GM21423 (cell line): ENCODE measurements around the gene PLEKHA6.
"Not testable (repeated sequence)": the region's sequence is repeated elsewhere in the genome, so short reads cannot be mapped to it uniquely, and the experiment has no call there.

Experiments used
- ATAC-seq: cut with Tn5 transposase; IDR thresholded peaks from one replicate; pipeline ENCODE4 v1.9.1; 2021; ENCODE audit warnings: mild to moderate bottlenecking, moderate library complexity; ENCODE audit not compliant: unreplicated experiment

PLEKHA6 gene

DNA sequence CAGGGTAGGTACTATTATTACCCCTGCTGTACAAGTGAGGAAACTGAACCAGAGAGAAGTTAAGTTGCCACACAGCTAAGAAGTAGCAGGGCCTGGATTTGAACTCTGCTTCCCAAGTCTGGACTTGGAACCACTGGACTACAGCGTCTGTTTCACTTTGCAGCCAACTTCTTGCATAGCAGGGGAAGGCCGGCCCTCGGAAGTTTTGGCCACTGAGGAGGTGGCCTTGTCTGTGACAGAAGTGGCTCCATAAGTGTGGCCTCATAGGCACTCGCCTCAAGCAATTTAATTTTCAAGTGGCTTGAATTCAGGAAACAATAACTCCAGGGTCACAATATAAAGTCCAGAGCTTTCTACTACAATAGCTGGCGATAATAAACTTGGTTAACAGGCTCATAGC, 41.4 kb downstream of the PLEKHA6 start:
- ATAC-seq: no peak

GRCh38 chr1:204317170-204317569, 42.6 kb downstream of the PLEKHA6 start:
- ATAC-seq: no peak

- ATAC-seq: no peak
Measured at GRCh38 chr1:204316164-204316563, 43.6 kb downstream of the PLEKHA6 start.

GRCh38 chr1:204314893-204315658, 44.7 kb downstream of the PLEKHA6 start:
- ATAC-seq: no peak

DNA sequence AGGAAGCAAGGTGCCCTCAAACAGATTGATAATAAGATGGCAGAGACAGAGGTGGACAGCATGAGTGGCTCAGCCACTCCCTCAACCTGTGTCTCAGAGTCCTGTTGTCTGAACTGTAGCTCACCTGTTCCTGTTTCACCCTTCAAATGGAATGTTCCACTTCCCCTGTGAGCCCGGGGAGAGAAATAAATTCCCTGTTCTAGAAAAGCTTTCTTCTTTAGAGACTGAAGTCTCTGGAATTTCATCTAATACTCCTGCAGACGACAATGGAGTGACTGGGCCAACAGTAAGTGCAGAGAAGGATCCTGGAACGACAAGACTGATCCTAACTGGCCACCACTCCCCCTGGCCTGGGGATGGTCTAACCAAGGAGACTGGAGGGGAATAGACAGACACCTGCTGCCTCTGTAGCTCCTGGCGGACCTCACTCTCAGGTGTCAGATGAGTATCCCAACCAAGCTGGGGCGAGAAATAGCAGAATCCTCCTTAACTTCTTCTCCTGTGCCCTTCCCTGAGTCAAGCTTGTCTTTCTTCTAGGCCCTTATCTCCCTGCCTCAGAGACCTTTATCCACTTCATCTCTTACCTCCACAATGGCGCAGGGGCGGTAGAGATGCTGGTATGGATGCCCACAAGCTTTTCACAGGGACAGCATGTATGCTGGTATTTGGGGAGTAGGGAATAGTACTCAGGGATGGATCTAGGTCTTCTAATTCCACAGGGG, 45.4 kb downstream of the PLEKHA6 start:
- ATAC-seq: no peak

- ATAC-seq: no peak
Measured at GRCh38 chr1:204313675-204314074, 46.1 kb downstream of the PLEKHA6 start.

DNA sequence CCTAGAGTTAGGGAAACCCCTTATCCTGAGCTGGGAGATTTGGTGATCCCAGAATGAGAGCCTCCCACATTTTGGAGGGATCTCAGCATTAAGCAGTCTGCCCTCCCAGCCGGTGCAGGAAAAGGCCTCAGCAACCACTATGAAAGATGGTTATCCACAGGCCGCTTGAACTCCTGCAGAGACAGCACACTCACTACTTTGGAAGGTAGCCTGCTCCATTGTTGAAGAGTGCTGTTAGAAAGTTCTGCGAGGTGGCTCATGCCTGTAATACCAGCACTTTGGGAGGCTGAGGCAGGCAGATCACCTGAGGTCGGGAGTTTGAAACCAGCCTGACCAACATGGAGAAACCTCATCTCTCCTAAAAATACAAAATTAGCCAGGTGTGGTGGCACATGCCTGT, 48.8 kb downstream of the PLEKHA6 start:
- not testable (repeated sequence) for ATAC-seq

DNA sequence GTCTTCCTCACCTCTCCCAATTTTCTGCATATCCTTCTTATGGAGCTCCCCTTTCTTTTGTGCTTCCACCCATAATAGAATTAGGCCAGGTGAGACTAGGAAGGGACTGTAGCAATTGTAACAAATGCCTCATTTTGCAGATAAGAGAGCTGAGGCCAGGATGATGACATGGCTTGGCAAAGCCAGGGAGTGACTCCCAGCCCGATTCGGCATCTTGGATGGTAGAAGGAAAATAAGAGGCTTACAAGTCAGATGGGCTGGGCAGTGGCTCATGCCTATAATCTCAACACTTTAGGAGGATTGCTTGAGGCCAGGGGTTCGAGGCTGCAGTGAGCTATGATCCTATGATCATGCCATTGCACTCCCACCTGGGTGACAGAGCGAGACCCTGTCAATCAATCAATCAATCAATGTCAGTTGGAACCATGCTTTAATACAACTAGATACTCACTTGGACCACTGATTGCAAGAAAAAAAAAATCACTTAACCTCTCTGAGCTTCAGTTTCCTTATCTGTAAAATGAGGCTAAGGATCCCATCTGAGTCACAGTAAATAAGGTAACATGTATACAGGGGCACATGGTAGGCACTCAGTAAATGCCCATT, 51.6 kb downstream of the PLEKHA6 start:
- ATAC-seq: no peak

DNA sequence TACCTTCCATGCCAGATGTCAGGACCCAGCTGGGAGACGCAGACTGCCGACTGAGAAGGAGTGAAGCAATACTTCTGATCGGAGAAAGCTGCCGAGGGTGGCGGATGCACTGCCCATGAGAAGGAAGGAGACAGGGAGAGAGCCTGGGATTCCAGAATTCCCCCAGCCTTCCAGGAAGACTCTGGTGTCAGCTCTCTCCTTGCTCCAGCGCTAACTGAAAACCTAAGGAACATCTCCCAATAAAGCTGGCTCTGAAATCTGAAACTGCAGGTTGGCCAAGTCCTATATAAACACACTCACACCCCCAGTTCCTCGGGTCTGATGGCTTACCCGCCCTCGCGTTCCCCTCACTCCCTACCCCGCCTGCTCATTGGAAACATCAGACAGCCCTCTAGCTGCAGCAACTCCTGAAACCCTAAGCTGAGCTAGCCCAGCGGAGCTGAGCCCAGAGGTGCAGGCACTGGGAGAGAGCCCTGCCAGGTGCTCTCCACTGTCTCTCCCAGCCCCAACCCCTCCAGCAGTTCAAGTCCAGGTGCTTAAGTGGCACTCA, 52.3 kb downstream of the PLEKHA6 start:
- ATAC-seq: no peak

DNA sequence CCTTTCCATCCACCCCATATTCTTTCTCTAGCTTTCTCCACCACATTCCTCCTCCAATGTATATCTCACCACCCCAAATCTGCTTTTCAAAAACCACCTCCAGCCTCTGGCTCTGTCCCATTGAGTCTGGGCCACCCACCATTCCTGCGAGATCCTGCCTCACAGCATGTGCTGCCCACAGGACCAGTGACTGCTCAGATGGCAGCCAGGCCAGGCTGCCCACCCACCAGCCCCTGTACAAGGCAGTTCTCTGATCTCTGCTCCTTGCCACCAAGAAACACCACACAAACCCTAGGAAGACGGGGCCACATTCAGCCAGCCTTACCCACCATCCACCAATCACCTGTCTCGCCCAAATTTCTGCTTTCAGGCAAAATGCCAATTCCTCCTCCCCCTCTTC, 53.7 kb downstream of the PLEKHA6 start:
- no peak for ATAC-seq

GRCh38 chr1:204304067-204304466, 55.7 kb downstream of the PLEKHA6 start:
- no peak for ATAC-seq

- ATAC-seq: no peak
Measured at GRCh38 chr1:204302769-204303168, 57.0 kb downstream of the PLEKHA6 start.

DNA sequence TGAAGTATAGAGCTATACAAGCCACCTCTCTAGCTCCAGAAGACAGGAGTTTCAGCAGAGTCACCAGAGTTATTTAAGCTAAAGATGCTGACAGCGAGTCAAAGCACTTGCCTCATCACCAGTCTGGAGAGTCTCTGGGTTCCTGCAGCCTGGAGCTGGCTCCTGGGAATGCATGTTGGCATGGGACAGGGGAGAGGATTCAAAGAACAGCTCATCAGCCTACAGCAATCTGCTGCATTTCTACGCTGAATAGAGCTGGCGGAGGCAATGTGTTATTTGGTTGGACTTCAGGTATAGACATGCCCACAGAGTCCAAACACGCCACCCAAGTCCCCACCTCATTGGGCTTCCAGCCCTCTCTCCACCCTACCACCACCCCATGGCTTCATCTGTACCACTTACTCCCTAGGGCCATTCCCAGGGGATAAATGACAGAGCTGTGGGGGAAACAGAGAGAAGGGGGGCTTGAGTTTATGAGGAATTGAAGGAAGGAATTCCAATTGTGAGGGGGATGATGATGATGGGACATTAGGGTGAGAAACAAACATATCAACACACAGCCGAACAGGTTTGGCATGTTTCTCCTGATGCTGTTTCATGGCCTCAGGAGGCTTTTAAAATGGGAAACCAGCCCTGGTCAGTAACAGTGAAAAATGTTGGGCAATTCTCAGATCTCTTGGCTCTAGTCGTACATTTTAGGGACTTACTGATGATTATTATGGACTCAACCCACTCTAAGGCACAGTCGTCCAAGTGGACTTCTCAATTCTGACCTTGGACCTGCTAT, 58.4 kb downstream of the PLEKHA6 start:
- ATAC-seq: no peak

- ATAC-seq: no peak
Measured at GRCh38 chr1:204299814-204300365, 59.8 kb downstream of the PLEKHA6 start.

GRCh38 chr1:204296431-204296988, 63.2 kb downstream of the PLEKHA6 start:
- no peak for ATAC-seq

- ATAC-seq: no peak
Measured at GRCh38 chr1:204295671-204296070, 64.1 kb downstream of the PLEKHA6 start.

DNA sequence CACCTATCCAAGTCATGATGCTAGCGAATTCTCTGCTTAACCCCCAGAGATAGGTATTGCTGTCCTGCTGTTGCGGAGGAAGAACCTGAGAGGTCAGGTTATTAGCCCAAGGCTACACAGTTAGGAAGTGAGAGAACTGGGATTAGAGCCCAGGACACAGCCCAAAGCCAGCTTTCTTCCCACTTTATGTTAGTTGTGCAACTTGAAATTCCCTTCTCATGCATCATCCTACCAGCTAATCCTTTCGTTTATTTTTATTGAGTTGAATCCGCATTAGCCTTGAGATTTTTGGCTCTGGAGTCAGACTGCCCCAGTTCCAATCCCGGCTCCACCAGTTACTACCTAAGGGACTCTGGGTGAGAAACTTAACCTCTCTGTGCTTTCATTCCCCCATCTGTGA, 65.4 kb downstream of the PLEKHA6 start:
- no peak for ATAC-seq

GRCh38 chr1:204293605-204294337, 66.0 kb downstream of the PLEKHA6 start:
- no peak for ATAC-seq

GRCh38 chr1:204292740-204293139, 67.0 kb downstream of the PLEKHA6 start:
- no peak for ATAC-seq

DNA sequence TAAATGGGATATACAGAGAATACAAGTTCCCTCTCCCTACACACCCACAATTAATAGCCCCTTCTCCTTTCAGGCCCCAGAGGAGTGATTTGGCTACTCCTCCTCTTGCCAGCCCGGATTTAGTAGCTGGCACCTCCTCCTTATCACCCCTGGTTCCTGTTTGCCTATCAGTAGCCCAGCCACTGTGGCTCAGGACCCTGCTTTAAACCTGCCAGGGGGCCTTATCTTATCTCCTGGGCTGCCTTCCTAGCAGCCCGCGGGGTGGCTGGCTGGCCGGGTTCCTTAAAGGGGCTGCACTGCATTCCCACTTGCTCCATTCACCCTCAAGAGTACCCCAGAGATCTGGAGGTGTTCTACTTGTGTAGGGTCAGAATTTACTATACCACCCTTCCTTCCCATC, 70.4 kb downstream of the PLEKHA6 start:
- ATAC-seq: no peak
